IPS-18c (cell line): ENCODE results near the gene GRPEL1.
"Not testable (repeated sequence)": the region's sequence is repeated elsewhere in the genome, so short reads cannot be mapped to it uniquely, and the experiment has no call there.

Source experiments
- H3K4me3 ChIP-seq: 2 replicates; pipeline ENCODE4 v1.7.0; 2013; ENCODE audit warnings: low read depth, mild to moderate bottlenecking, low read length, moderate library complexity; ENCODE audit not compliant: insufficient read depth
- H3K9me3 ChIP-seq: one replicate; pipeline ENCODE4 v1.6.1; 2013; ENCODE audit warnings: mild to moderate bottlenecking, low read length, moderate library complexity; ENCODE audit not compliant: control insufficient read depth, insufficient read depth

GRPEL1 gene

GRCh38 chr4:7101692-7102515, 34.0 kb upstream of the GRPEL1 start:
- Histone ChIP-seq H3K9me3 (no peaks in the 10 kb centered on the region), H3K4me3 (peak overlapping the region; percentile 20)

GRCh38 chr4:7096236-7096635, 28.4 kb upstream of the GRPEL1 start:
- H3K4me3 ChIP-seq: no peak overlapping the region
- H3K9me3 ChIP-seq: no peaks in the 10 kb centered on the region

GRCh38 chr4:7095611-7096155, 27.8 kb upstream of the GRPEL1 start:
- H3K4me3 ChIP-seq: no peak overlapping the region
- no peaks in the 10 kb centered on the region for H3K9me3 ChIP-seq

DNA sequence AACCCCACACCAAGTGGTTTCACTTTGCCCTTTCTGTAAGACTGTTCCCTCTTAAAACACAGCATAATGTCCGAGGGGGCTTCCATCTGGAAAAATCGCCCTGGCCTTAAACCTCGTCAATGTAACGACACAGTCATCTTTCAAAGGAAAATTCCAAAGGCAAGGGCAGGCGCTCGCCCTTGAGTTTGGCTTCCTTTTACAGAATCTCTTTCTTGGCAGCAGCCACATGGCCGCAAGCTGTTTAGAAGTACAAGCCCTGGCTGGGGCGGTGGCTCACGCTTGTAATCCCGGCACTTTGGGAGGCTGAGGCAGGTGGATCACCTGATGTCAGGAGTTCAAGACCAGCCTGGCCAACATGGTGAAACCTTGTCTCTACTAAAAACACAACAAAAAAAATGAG, 27.1 kb upstream of the GRPEL1 start:
- Histone ChIP-seq H3K4me3 (no peak overlapping the region), H3K9me3 (no peaks in the 10 kb centered on the region)

DNA sequence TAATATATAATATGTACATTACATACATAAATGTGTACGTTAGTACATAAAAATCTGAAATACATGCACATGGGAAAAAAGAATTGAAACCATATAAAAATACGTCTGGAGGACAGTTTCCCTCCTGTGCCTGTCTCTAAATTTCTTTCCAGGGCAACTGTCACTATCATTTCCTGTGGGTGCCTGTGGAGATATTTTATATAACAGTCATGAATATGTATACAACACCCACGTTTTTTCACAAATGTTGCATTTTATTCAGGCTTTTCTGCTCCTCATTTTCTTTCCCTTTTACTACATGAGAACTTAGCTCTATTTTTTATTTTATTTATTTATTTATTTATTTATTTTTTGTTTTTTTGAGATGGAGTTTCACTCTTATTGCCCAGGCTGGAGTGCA, 24.2 kb upstream of the GRPEL1 start:
- Histone ChIP-seq H3K9me3 (peaks cover 4% of the 10 kb centered on the region), H3K4me3 (no peak overlapping the region)

- Histone ChIP-seq H3K9me3 (peaks cover 7% of the 10 kb centered on the region), H3K4me3 (no peak overlapping the region)
Measured at GRCh38 chr4:7089213-7089986, 21.5 kb upstream of the GRPEL1 start.

GRCh38 chr4:7087036-7087435, 19.2 kb upstream of the GRPEL1 start:
- H3K9me3 ChIP-seq: peaks cover 7% of the 10 kb centered on the region
- no peak overlapping the region for H3K4me3 ChIP-seq

DNA sequence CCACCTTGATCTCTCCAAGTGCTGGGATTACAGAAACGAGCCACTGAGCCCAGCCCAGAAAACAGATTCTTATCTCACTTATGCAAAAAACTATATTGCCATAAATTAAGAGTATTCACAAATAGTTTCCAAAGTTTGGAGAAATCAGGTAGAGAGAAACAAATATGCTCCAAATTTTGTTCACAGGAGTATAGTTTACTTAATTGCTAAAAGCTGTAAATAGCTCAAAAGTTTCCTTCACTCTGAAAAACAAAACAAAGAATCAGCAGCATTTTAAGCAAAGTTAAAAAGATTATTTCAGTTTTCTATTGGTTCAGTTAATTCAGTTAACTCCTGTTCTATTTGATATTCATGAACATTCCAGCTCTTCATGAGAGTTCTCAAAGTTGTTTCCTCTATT, 18.5 kb upstream of the GRPEL1 start:
- H3K4me3 ChIP-seq: no peak overlapping the region
- peaks cover 7% of the 10 kb centered on the region for H3K9me3 ChIP-seq

- not testable (repeated sequence) for H3K9me3 ChIP-seq, H3K4me3 ChIP-seq
Measured at GRCh38 chr4:7084564-7084961, 16.7 kb upstream of the GRPEL1 start.

DNA sequence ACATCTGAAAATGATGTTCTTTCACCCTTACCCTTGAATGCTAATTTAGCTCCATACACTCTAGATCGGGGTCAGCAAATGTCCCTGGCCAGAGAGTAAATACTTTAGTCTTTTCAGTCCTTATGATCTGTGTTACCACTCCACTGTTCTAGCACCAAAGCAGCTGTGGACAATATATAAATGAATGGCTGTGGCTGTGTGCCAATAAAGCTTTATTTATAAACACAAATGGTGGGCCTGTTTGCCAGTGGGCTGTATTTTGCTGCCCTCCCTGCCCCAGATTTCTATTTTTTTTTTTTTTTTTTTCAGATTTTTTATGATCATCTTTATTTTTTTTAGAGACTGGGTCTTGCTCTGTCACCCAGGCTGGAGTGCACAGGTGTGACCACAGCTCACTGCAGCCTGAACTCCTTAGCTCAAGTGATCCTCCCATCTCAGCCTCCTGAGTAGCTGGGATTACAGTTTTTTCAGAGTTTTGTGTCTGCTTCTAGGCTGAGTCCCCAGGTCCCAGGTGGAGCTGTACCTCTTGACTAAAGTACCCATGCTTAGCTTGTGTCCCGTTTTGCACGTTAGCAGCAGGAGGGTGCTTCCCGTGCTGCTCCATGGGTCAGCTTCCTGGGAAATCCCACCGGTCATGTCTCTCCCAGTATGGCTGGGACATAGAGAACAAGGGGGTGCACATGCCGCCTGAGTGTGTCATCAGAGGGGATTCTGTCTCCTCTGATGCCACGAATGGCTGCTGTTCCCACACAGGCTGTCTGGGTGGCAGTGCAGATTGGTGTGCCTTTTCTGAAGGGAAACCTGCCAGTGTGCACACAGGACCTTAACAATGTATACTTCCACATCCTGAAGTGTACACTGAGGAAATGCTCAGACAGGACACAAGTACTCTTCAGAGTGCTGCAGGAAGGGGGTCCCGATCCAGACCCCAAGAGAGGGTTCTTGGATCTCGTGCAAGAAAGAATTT, 16.0 kb upstream of the GRPEL1 start:
- Histone ChIP-seq H3K4me3 (no peak overlapping the region), H3K9me3 (peaks cover 7% of the 10 kb centered on the region)

DNA sequence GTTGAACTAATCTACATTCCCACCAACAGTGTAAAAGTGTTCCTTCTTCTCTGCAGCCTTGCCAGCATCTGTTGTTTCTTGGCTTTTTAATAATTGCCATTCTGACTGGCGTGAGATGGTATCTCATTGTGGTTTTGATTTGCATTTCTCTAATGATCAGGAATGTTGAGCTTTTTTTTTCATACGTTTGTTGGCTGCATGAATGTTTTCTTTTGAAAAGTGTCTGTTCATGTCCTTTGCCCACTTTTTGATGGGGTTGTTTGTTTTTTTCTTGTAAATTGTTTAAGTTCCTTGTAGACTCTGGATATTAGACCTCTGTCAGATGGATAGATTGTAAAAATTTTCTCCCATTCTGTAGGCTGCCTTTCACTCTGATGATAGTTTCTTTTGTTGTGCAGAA, 12.0 kb upstream of the GRPEL1 start:
- not testable (repeated sequence) for H3K9me3 ChIP-seq, H3K4me3 ChIP-seq

DNA sequence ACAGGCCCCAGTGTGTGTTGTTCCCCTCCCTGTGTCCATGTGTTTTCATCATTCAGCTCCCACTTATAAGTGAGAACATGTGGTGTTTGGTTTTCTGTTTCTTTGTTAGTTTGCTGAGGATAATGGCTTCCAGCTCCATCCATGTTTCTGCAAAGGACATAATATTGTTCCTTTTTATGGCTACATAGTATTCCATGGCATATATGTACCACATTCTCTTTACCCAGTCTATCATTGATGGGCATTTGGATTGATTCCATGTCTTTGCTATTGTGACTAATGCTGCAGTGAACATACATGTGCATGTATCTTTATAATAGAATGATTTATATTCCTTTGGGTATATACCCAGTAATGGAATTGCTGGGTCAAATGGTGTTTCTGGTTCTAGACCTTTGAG, 11.6 kb upstream of the GRPEL1 start:
- not testable (repeated sequence) for H3K9me3 ChIP-seq, H3K4me3 ChIP-seq

GRCh38 chr4:7078025-7078424, 10.2 kb upstream of the GRPEL1 start:
- Histone ChIP-seq H3K4me3 (no peak overlapping the region), H3K9me3 (peaks cover 2% of the 10 kb centered on the region)

- no peak overlapping the region for H3K4me3 ChIP-seq
Measured at GRCh38 chr4:7077371-7077770, 9.5 kb upstream of the GRPEL1 start.

DNA sequence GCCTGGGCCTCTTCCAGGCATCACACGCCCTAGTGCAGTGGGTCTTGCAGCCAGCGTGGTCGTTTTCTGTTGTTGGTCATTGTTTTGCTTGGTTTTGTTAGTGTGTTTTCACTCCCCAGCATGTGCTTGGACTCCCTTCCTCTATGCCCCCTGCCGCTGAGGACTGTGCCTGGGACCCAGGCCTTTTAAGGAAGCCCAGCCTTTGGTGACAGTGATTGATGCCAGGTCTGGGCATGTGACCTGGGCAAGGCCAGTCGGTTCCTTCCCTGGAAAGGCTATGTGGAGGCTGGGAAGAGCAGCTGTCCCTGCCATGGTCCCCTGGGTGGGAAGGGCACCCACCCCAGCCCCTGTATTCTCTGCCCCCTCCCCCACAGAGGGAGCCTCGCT, 8.8 kb upstream of the GRPEL1 start:
- Histone ChIP-seq H3K4me3 (no peak overlapping the region), H3K9me3 (peaks cover 2% of the 10 kb centered on the region)

More at GRCh38 chr4:7077371-7077770, 9.5 kb upstream of the GRPEL1 start:
- peaks cover 2% of the 10 kb centered on the region for H3K9me3 ChIP-seq

- peaks cover 2% of the 10 kb centered on the region for H3K9me3 ChIP-seq
- no peak overlapping the region for H3K4me3 ChIP-seq
Measured at GRCh38 chr4:7075962-7076695, 8.3 kb upstream of the GRPEL1 start.

GRCh38 chr4:7074426-7074825, 6.6 kb upstream of the GRPEL1 start:
- H3K4me3 ChIP-seq: no peak overlapping the region
- peaks cover 2% of the 10 kb centered on the region for H3K9me3 ChIP-seq
